Measurements from ENCODE around the gene FRMPD1.

DNA sequence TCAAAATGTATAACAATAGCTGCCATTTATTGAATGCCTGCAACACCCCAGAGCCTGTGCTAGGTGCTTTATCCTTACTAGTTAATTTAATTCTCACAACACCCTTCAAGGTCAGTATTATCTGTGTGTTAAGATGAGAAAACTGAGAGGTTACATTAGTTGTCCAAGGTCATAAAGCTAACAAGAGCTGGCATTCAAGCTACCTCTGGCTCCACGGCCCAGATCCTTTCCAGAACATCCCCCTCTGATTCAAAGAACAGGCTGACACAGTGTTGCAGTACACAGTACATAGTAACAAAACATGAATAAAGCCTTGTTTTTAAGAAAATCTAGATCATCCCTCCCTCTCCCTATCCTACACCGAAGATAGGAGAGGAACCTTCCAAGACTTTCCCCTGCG, 9.4 kb upstream of the FRMPD1 start:
- TF ChIP-seq, protein P1, sequence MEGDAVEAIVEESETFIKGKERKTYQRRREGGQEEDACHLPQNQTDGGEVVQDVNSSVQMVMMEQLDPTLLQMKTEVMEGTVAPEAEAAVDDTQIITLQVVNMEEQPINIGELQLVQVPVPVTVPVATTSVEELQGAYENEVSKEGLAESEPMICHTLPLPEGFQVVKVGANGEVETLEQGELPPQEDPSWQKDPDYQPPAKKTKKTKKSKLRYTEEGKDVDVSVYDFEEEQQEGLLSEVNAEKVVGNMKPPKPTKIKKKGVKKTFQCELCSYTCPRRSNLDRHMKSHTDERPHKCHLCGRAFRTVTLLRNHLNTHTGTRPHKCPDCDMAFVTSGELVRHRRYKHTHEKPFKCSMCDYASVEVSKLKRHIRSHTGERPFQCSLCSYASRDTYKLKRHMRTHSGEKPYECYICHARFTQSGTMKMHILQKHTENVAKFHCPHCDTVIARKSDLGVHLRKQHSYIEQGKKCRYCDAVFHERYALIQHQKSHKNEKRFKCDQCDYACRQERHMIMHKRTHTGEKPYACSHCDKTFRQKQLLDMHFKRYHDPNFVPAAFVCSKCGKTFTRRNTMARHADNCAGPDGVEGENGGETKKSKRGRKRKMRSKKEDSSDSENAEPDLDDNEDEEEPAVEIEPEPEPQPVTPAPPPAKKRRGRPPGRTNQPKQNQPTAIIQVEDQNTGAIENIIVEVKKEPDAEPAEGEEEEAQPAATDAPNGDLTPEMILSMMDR (conservative IDR thresholded peaks at IDR 0.05) = no peak
- TF ChIP-seq EZH2 (IDR thresholded peaks at IDR 0.05; ENCODE audit: low read depth) = no peak
